ENCODE measurements around the gene ZNF407. TPM values are rescaled to one million over a fixed set of nuclear protein-coding genes. Genes with fewer than 3 reads are reported as not detected.

Gene ZNF407
- total and polyA plus RNA-seq, 4 donors, result 2.8 to 34.9 (median 9.5) TPM

DNA sequence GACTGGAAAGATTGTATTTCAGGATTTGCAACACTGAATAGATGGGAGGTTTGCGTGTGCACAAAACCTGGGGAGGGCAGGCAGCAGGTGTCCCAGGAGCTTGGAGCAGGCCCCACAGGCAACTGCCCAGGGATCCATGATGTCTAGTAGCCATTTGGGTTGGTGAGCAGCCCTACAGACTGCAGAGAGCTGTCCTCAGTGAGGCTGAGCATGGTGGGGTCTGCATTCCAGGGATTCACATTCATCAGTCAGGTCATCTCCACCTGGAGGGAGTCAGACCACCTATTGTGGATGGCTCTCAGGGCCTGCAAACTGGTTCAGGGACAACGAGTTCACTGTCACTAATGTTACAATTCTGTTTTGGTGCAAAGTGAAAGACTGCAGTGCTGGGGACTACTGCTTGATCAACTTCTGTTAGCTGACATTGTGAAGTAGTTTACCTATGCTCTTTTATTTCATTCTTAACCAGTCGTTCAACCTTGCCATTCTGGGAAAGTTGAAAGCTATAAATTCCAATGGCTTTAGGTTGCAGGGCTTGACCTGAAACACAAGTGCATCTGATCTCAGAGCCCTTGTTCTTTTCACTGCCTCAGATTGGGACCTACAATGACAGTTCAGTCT, 222.6 kb downstream of the ZNF407 start:
- WGBS, 2 donors, result 85 to 96% methylated on average over 3 of the region's 3 CpGs
- no peaks in the 10 kb centered on the region for H3K36me3 ChIP-seq (ENCODE audit: control insufficient read depth in 4 of 4, insufficient read depth in 4 of 4, low read length in 4 of 4)
- H3K27ac ChIP-seq (ENCODE audit: low read depth in 1 of 2, low read length in 1 of 2), result no peak overlapping the region
- ATAC-seq (ENCODE audit: insufficient read depth, low FRiP score), result no peak
- peaks cover 0 to 2% (median 0%) of the 10 kb centered on the region in 4 donors for H3K9me3 ChIP-seq (ENCODE audit: control insufficient read depth in 4 of 4, insufficient read depth in 3 of 4, low read length in 3 of 4)
- DNase-seq, result peak in 1 of 3 donors; percentile 25
- H3K9ac ChIP-seq (ENCODE audit: insufficient read depth in 1 of 2, low read length in 2 of 2), result no peak overlapping the region
- TF ChIP-seq CTCF (IDR thresholded peaks at IDR 0.05; ENCODE audit: control extremely low read depth, extremely low read depth), result no peak
- no peak overlapping the region for H3K4me3 ChIP-seq
- H3K27me3 ChIP-seq (ENCODE audit: control insufficient read depth in 3 of 3, insufficient read depth in 3 of 3, low read length in 2 of 3), result no peaks in the 10 kb centered on the region
- H3K4me1 ChIP-seq (ENCODE audit: control insufficient read depth in 5 of 5, insufficient read depth in 5 of 5, low read length in 5 of 5), result peaks cover 0 to 6% (median 0%) of the 10 kb centered on the region in 5 donors

- TF ChIP-seq CTCF (IDR thresholded peaks at IDR 0.05; ENCODE audit: control extremely low read depth, extremely low read depth), result no peak
- Histone ChIP-seq H3K4me1 (ENCODE audit: control insufficient read depth in 5 of 5, insufficient read depth in 5 of 5, low read length in 5 of 5) (peaks cover 0 to 5% (median 0%) of the 10 kb centered on the region in 5 donors), H3K9ac (ENCODE audit: insufficient read depth in 1 of 2, low read length in 2 of 2) (no peak overlapping the region), H3K36me3 (ENCODE audit: control insufficient read depth in 4 of 4, insufficient read depth in 4 of 4, low read length in 4 of 4) (no peaks in the 10 kb centered on the region), H3K4me3 (no peak overlapping the region), H3K9me3 (ENCODE audit: control insufficient read depth in 4 of 4, insufficient read depth in 3 of 4, low read length in 3 of 4) (no peaks in the 10 kb centered on the region), H3K27ac (ENCODE audit: low read depth in 1 of 2, low read length in 1 of 2) (no peak overlapping the region), H3K27me3 (ENCODE audit: control insufficient read depth in 3 of 3, insufficient read depth in 3 of 3, low read length in 2 of 3) (no peaks in the 10 kb centered on the region)
- ATAC-seq (ENCODE audit: insufficient read depth, low FRiP score) (no peak), DNase-seq (no peak)
- WGBS, 2 donors, result 79 to 88% methylated on average over 1 of the region's 1 CpG
These were observed 227.8 kb downstream of the ZNF407 start for GRCh38 chr18:74825460-74825859.

DNA sequence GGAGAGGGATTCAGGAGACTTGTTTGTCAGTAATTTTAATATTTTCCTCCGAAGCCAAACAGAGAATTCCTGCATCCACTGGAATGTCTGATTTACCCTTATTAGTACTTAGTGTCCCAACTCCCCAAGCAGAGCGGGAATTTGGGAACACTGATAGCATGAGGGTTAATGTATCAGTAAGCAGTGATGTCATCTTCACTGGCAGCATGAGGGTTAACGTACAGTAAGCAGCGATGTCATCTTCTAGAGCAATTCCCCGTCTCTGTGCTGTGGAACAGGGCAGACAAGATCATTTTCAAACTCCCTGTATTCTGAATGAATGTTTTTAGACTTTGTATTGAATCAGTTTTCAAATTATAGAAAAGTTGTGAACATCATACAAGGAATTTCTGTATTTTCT, 228.9 kb downstream of the ZNF407 start:
- Histone ChIP-seq H3K9ac (ENCODE audit: insufficient read depth in 1 of 2, low read length in 2 of 2) (no peak overlapping the region), H3K4me3 (no peak overlapping the region), H3K27me3 (ENCODE audit: control insufficient read depth in 3 of 3, insufficient read depth in 3 of 3, low read length in 2 of 3) (no peaks in the 10 kb centered on the region), H3K4me1 (ENCODE audit: control insufficient read depth in 5 of 5, insufficient read depth in 5 of 5, low read length in 5 of 5) (no peaks in the 10 kb centered on the region), H3K9me3 (ENCODE audit: control insufficient read depth in 4 of 4, insufficient read depth in 3 of 4, low read length in 3 of 4) (no peaks in the 10 kb centered on the region), H3K36me3 (ENCODE audit: control insufficient read depth in 4 of 4, insufficient read depth in 4 of 4, low read length in 4 of 4) (no peaks in the 10 kb centered on the region), H3K27ac (ENCODE audit: low read depth in 1 of 2, low read length in 1 of 2) (no peak overlapping the region)
- DNase-seq, result no peak
- TF ChIP-seq CTCF (IDR thresholded peaks at IDR 0.05; ENCODE audit: control extremely low read depth, extremely low read depth), result no peak
- ATAC-seq (ENCODE audit: insufficient read depth, low FRiP score), result no peak
- WGBS, 2 donors, result 89 to 94% methylated on average over 5 of the region's 5 CpGs

DNA sequence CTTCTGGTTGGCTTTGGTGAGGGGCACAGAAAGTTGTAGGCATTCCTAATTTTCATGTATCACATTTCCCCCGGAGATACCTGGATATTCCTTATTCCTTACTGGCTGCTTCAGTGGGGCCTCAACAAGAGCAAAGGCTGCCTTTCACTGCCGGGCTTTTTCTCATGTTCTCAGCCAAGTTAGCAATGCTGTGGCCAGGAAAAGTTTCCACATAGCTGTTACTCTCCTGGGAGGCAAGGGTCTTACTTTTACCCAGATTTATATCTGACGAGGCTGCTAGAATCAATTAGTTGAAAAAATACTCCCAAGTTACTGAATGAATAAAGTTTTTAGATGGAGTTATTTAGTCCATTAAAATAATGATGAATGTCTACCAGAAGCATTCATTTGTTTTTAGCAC, 230.5 kb downstream of the ZNF407 start:
- WGBS, 2 donors, result 83 to 92% methylated on average over 3 of the region's 3 CpGs
- Histone ChIP-seq H3K9ac (ENCODE audit: insufficient read depth in 1 of 2, low read length in 2 of 2) (no peak overlapping the region), H3K27ac (ENCODE audit: low read depth in 1 of 2, low read length in 1 of 2) (no peak overlapping the region), H3K27me3 (ENCODE audit: control insufficient read depth in 3 of 3, insufficient read depth in 3 of 3, low read length in 2 of 3) (no peaks in the 10 kb centered on the region), H3K4me1 (ENCODE audit: control insufficient read depth in 5 of 5, insufficient read depth in 5 of 5, low read length in 5 of 5) (no peaks in the 10 kb centered on the region), H3K4me3 (no peak overlapping the region), H3K36me3 (ENCODE audit: control insufficient read depth in 4 of 4, insufficient read depth in 4 of 4, low read length in 4 of 4) (no peaks in the 10 kb centered on the region), H3K9me3 (ENCODE audit: control insufficient read depth in 4 of 4, insufficient read depth in 3 of 4, low read length in 3 of 4) (no peaks in the 10 kb centered on the region)
- peak in 1 of 3 donors; percentile 54 for DNase-seq
- TF ChIP-seq CTCF (IDR thresholded peaks at IDR 0.05; ENCODE audit: control extremely low read depth, extremely low read depth), result no peak
- ATAC-seq (ENCODE audit: insufficient read depth, low FRiP score), result no peak
